Activated T-cell treated with anti-CD3 and anti-CD28 coated beads, Interleukin-2, amount 50 U/mL, for 4 hours (primary cell): ENCODE results near the gene GLIS2. TPM values are rescaled to one million over a fixed set of nuclear protein-coding genes. Genes with fewer than 3 reads are reported as not detected.

Source experiments
- ATAC-seq, 2 donors: fragments of 200-7000 bp; cut with Tn5 transposase; one replicate each; pipeline ENCODE4 v1.10.0; 2021
- DNase-seq: peaks from one replicate; pipeline ENCODE4 v3.0.0-alpha.2; 2020
- H3K27me3 Mint-ChIP-seq: one replicate; pipeline ENCODE4 v1.8.0; 2021; ENCODE audit warnings: low read depth, mixed read lengths
- H3K36me3 Mint-ChIP-seq: one replicate; pipeline ENCODE4 v1.8.0; 2022; ENCODE audit warnings: mixed read lengths; ENCODE audit not compliant: insufficient read depth
- H3K4me1 Mint-ChIP-seq: one replicate; pipeline ENCODE4 v1.8.0; 2021; ENCODE audit warnings: low read depth, mixed read lengths
- H3K4me3 Mint-ChIP-seq: one replicate; pipeline ENCODE4 v1.8.0; 2021; ENCODE audit warnings: mild to moderate bottlenecking, moderate library complexity, mixed read lengths
- H3K9me3 Mint-ChIP-seq: one replicate; pipeline ENCODE4 v1.8.0; 2021; ENCODE audit warnings: mixed read lengths
- total RNA-seq, 3 donors: library from RNA; stranded (reverse); gene quantifications; one replicate each; pipeline ENCODE4 v1.2.1, GENCODE V29; 2021

The GLIS2 gene
- total RNA-seq, 3 donors from 2014 or later = 0.11 to 0.19 (median 0.13) TPM

GRCh38 chr16:4378161-4378666 is 62.3 kb downstream of the GLIS2 start:
- Mint-ChIP-seq H3K9me3 (no peaks in the 10 kb centered on the region), H3K36me3 (peaks cover 3% of the 10 kb centered on the region), H3K27me3 (no peaks in the 10 kb centered on the region), H3K4me1 (peaks cover 5% of the 10 kb centered on the region), H3K4me3 (no peak overlapping the region)
- DNase-seq = no peak
- no peak for ATAC-seq

GRCh38 chr16:4378999-4379690 is 63.3 kb downstream of the GLIS2 start:
- peaks cover 4% of the 10 kb centered on the region for H3K36me3 Mint-ChIP-seq
- no peaks in the 10 kb centered on the region for H3K27me3 Mint-ChIP-seq
- DNase-seq (no peak), ATAC-seq (no peak)
- no peaks in the 10 kb centered on the region for H3K9me3 Mint-ChIP-seq
- peaks cover 2% of the 10 kb centered on the region for H3K4me1 Mint-ChIP-seq
- no peak overlapping the region for H3K4me3 Mint-ChIP-seq

GRCh38 chr16:4380119-4381063 is 64.5 kb downstream of the GLIS2 start:
- H3K9me3 Mint-ChIP-seq = no peaks in the 10 kb centered on the region
- no peak for ATAC-seq
- peaks cover 2% of the 10 kb centered on the region for H3K4me1 Mint-ChIP-seq
- no peak overlapping the region for H3K4me3 Mint-ChIP-seq
- peaks cover 4% of the 10 kb centered on the region for H3K36me3 Mint-ChIP-seq
- no peaks in the 10 kb centered on the region for H3K27me3 Mint-ChIP-seq
- no peak for DNase-seq

GRCh38 chr16:4381072-4381934 is 65.4 kb downstream of the GLIS2 start:
- ATAC-seq = no peak
- H3K4me3 Mint-ChIP-seq = no peak overlapping the region
- peaks cover 2% of the 10 kb centered on the region for H3K4me1 Mint-ChIP-seq
- no peaks in the 10 kb centered on the region for H3K27me3 Mint-ChIP-seq
- no peak for DNase-seq
- peaks cover 1% of the 10 kb centered on the region for H3K36me3 Mint-ChIP-seq
- no peaks in the 10 kb centered on the region for H3K9me3 Mint-ChIP-seq

GRCh38 chr16:4381935-4382794 is 66.3 kb downstream of the GLIS2 start:
- Mint-ChIP-seq H3K9me3 (no peaks in the 10 kb centered on the region), H3K27me3 (no peaks in the 10 kb centered on the region), H3K4me1 (no peaks in the 10 kb centered on the region), H3K36me3 (peaks cover 1% of the 10 kb centered on the region), H3K4me3 (no peak overlapping the region)
- DNase-seq (no peak), ATAC-seq (no peak)

DNA sequence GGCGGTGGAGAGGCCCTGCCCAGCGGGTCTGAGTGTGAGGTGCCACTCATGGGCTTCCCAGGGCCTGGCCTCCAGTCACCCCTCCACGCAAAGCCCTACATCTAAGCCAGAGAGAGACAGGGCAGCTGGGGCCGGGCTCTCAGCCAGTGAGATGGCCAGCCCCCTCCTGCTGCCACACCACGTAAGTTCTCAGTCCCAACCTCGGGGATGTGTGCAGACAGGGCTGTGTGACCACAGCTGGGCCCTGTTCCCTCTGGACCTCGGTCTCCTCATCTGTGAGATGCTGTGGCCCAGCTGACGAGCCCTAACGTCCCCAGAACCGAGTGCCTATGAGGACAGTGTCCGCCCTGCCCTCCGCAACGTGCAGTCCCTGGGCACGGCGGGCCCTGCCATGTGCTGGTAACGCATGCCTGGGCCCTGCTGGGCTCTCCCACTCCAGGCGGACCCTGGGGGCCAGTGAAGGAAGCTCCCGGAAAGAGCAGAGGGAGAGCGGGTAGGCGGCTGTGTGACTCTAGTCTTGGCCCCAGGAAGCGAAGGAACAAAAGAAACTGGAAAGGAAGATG is 67.0 kb downstream of the GLIS2 start:
- H3K27me3 Mint-ChIP-seq = no peaks in the 10 kb centered on the region
- no peaks in the 10 kb centered on the region for H3K9me3 Mint-ChIP-seq
- no peaks in the 10 kb centered on the region for H3K4me1 Mint-ChIP-seq
- H3K4me3 Mint-ChIP-seq = no peak overlapping the region
- H3K36me3 Mint-ChIP-seq = peaks cover 1% of the 10 kb centered on the region
- DNase-seq (no peak), ATAC-seq (no peak)

GRCh38 chr16:4383591-4384444 is 68.0 kb downstream of the GLIS2 start:
- no peaks in the 10 kb centered on the region for H3K4me1 Mint-ChIP-seq
- peaks cover 1% of the 10 kb centered on the region for H3K36me3 Mint-ChIP-seq
- no peak overlapping the region for H3K4me3 Mint-ChIP-seq
- no peak for ATAC-seq
- H3K9me3 Mint-ChIP-seq = no peaks in the 10 kb centered on the region
- DNase-seq = no peak
- H3K27me3 Mint-ChIP-seq = no peaks in the 10 kb centered on the region

DNA sequence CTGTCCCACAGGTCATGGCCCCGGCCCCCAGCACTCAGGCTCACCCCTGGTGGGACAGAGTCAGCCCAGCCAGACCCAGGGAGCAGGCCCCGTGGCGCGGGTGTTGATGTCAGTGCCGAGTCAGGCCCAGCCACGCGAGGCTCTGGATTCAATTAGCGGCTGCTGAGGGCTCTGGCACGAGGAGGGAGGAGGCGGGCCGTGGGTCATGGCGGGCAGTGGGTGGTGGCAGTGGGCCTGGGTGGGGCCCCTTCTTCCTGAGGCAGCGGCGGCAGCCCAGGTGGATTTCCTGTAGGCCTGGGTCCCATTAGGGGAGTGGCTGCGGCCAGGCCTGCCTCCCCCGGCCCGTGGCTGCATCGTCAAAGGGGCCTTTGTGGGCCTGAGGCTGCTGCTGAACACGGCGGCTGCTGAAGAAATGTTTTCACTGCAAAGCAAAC is 68.7 kb downstream of the GLIS2 start:
- no peaks in the 10 kb centered on the region for H3K27me3 Mint-ChIP-seq
- no peak overlapping the region for H3K4me3 Mint-ChIP-seq
- ATAC-seq = no peak
- H3K4me1 Mint-ChIP-seq = no peaks in the 10 kb centered on the region
- no peaks in the 10 kb centered on the region for H3K9me3 Mint-ChIP-seq
- peaks cover 1% of the 10 kb centered on the region for H3K36me3 Mint-ChIP-seq
- no peak for DNase-seq

- H3K4me1 Mint-ChIP-seq = no peaks in the 10 kb centered on the region
- DNase-seq = no peak
- no peak overlapping the region for H3K4me3 Mint-ChIP-seq
Measured at GRCh38 chr16:4385066-4385788, 69.4 kb downstream of the GLIS2 start.

GRCh38 chr16:4385789-4386450 is 70.1 kb downstream of the GLIS2 start:
- Mint-ChIP-seq H3K9me3 (no peaks in the 10 kb centered on the region), H3K36me3 (peaks cover 6% of the 10 kb centered on the region), H3K27me3 (no peaks in the 10 kb centered on the region), H3K4me1 (no peaks in the 10 kb centered on the region), H3K4me3 (no peak overlapping the region)
- ATAC-seq (no peak), DNase-seq (no peak)

More at GRCh38 chr16:4385066-4385788, 69.4 kb downstream of the GLIS2 start:
- Mint-ChIP-seq H3K9me3 (no peaks in the 10 kb centered on the region), H3K36me3 (peaks cover 6% of the 10 kb centered on the region), H3K27me3 (no peaks in the 10 kb centered on the region)
- ATAC-seq = no peak

DNA sequence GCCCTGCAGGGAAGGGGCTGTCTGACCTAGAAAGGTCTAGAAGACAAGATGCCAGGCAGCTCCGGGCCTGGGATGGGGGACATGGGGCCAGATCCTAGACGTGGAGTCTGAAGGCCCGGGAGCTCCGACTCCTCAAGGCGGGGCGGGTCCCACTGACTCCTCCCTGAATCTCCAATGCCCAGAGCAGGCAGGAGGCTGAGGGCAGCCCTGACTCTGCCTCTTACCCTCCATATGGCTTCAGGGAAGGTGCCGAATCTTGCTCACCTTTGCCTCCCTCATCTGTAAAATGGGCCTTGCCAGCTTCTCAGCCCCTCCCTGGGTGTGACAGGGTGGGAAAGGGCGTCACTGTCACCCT is 70.6 kb downstream of the GLIS2 start:
- no peak overlapping the region for H3K4me3 Mint-ChIP-seq
- no peaks in the 10 kb centered on the region for H3K4me1 Mint-ChIP-seq
- no peaks in the 10 kb centered on the region for H3K9me3 Mint-ChIP-seq
- ATAC-seq (no peak), DNase-seq (no peak)
- peaks cover 6% of the 10 kb centered on the region for H3K36me3 Mint-ChIP-seq
- H3K27me3 Mint-ChIP-seq = no peaks in the 10 kb centered on the region
